Choroid plexus epithelial cell (primary cell): Measurements from ENCODE around the gene SETD6.
"Not testable (repeated sequence)": the region's sequence is repeated elsewhere in the genome, so short reads cannot be mapped to it uniquely, and the experiment has no call there.

Source experiments
- DNase-seq: peaks from one replicate; pipeline ENCODE4 v3.0.0-alpha.2; 2010; ENCODE audit warnings: low read depth
- H3K4me3 ChIP-seq: 2 replicates; pipeline ENCODE4 v1.5.1; 2011; ENCODE audit warnings: low read depth, mild to moderate bottlenecking, control low read depth, low read length, moderate library complexity
- TF ChIP-seq, protein P1 (sequence below): conservative IDR thresholded peaks from 2 replicates; pipeline ENCODE4 v1.5.1; 2011; ENCODE audit warnings: low read depth, mild to moderate bottlenecking, control low read depth, inconsistent platforms, low read length, moderate library complexity

The SETD6 gene

DNA sequence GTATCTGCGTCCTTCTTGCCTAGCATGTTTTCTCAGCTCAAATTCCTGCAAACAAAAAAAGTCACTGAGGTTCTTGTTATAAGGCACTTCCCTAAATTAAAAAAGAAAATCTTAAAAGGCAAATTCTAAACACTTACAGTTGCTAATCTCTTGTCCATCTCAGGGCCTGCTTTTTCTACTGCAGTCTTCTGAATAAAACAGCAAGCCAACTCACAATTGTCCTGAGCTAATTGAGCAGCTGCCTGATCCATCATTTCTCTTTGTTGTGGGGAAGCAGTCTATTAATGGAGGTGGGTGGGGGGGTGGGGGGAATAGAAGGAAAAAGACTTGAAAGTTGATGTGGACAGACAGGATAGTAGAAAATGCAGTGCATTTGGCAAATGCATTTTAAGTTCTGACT lies 27.0 kb downstream of the SETD6 start:
- TF ChIP-seq, protein P1, sequence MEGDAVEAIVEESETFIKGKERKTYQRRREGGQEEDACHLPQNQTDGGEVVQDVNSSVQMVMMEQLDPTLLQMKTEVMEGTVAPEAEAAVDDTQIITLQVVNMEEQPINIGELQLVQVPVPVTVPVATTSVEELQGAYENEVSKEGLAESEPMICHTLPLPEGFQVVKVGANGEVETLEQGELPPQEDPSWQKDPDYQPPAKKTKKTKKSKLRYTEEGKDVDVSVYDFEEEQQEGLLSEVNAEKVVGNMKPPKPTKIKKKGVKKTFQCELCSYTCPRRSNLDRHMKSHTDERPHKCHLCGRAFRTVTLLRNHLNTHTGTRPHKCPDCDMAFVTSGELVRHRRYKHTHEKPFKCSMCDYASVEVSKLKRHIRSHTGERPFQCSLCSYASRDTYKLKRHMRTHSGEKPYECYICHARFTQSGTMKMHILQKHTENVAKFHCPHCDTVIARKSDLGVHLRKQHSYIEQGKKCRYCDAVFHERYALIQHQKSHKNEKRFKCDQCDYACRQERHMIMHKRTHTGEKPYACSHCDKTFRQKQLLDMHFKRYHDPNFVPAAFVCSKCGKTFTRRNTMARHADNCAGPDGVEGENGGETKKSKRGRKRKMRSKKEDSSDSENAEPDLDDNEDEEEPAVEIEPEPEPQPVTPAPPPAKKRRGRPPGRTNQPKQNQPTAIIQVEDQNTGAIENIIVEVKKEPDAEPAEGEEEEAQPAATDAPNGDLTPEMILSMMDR, result no peak
- no peak overlapping the region for H3K4me3 ChIP-seq
- no peak for DNase-seq

DNA sequence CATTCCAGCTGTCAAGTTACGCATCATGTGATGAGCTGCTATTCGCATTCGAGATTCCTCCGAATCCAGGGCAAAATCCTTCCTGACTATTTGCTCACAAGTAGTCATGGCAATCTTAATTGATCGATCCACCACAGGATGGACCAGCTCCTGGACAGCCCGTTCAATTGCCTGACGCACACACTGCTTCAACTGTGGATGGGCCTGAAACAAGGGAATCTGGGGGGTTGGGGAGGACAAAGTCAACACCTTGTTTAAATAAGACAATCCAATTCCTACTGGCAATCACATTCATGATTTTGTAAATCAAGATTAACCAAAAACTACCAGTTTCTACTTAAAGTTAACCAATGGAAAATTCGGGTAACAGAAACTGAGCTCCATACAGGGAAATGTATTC lies 28.4 kb downstream of the SETD6 start:
- TF ChIP-seq, protein P1, result no peak
- DNase-seq, result no peak
- no peak overlapping the region for H3K4me3 ChIP-seq

DNA sequence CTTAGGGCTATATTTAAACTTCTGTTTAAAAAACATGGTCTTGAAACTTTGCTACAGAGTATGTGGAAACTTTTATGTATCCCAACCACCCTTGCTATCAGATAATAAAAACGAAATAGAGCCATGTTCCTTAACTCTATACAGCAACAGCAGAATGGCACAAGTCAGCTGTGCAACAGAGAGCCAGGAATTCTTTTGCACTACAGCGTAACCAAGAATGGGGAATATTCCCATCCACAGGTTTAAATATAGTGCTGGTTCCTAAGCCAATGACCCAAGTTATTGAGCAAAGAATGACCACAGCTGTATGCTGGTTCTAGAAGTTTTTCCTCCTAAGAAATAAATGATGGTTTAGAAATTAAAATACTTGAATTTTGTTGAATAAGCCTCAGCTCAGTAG lies 33.1 kb downstream of the SETD6 start:
- H3K4me3 ChIP-seq, result no peak overlapping the region
- DNase-seq, result no peak
- TF ChIP-seq, protein P1, result no peak

DNA sequence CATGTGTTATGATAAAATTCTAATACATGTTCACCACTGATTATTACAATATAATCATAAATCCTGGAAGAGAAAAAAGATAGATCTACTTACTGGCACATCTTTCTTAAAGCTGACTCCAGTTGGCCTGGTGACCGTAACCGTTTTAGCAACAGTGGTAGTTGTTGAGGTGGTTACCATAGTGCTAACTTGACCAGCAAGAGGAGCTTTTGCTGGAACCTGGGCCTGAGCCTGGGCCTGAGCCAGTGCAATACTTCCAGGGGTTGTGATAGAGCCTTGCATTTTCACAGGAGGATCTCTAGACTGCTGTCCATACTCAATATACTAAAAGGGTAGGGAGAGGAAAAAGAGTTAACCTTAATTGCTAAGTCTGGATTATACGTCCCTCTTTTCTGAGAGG lies 36.2 kb downstream of the SETD6 start:
- no peak overlapping the region for H3K4me3 ChIP-seq
- TF ChIP-seq, protein P1, result no peak
- DNase-seq, result peak; percentile 24

DNA sequence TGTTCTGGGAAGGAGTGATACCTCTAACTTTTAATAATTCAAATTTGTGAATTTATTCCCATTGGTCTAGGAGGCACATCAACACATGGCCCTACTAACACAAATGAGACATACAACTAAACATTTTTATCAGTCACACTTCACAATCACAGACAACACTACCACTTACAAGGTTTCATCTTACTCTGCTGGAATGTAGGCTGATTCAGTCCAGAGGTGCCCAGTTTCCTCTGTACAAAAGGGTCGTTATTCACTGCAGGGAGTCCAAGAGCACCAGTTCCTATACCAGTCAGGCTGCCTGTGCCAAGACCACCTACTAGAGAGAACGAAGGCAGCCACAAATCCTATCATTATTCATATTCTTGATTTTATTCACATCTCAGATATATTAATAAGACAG lies 41.4 kb downstream of the SETD6 start:
- H3K4me3 ChIP-seq, result no peak overlapping the region
- TF ChIP-seq, protein P1, result no peak
- DNase-seq, result peak; percentile 57

DNA sequence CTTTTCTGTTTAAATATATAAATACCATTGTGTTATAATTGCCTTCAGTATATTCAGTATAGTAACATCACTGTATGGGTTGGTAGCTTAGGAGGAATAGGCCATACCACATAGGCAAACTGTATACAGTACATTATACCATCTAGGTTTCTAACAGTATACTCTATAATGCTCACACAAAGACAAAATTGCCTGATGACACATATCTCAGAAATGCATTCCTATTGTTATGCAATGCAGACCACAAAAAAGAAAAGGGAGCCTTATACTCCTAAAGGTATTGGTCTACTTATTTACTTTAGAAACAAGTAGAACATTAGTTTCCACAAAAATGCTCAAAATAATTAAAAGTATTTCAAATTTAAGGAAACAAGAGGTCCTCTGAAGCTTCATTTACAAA lies 47.9 kb downstream of the SETD6 start:
- TF ChIP-seq, protein P1, result no peak
- no peak overlapping the region for H3K4me3 ChIP-seq
- peak; percentile 78 for DNase-seq

DNA sequence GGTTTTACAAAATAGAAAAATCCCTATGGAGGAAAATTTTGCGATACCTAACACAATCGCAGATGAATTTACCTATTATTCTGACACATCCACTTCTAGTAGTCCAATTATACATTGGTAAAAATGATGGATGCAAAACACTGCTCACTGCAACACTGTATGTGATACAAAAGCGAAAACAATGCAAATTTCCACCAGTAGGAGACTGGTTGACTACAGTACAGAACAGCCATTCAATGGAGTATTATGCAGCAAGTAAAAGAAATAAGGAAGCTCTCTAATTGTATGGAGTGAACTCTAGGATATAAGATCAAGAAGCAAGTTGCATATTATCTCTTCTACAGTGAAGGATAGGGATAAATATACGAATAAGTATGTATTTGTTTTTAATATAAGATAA lies 48.5 kb downstream of the SETD6 start:
- TF ChIP-seq, protein P1, result no peak
- no peak overlapping the region for H3K4me3 ChIP-seq
- DNase-seq, result no peak

DNA sequence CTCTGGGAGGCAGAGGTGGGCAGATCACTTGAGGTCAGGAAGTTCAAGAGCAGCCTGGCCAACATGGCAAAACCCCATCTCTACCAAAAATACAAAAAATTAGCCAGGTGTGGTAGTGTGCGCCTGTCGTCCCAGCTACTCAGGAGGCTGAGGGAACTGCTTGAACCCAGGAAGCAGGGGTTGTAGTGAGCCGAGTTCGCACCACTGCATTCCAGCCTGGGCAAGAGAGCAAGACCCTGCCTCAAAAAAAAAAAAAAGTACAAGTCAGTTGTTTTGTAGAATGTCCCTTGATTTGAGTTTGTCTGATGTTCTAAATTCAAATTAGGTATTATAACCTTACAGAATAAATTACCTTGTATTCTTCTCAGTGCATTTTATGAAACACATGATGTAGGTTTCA lies 50.4 kb downstream of the SETD6 start:
- not testable (repeated sequence) for H3K4me3 ChIP-seq, DNase-seq
